Neuronal stem cell (in vitro differentiated cells): Measurements from ENCODE around the gene LMNA.
A peak's percentile ranks its signal among the peaks of the same experiment; 100 is the strongest.
"Not testable (repeated sequence)": the region's sequence is repeated elsewhere in the genome, so short reads cannot be mapped to it uniquely, and the experiment has no call there.

Experiments used
- DNase-seq: peaks from one replicate; pipeline ENCODE4 v3.0.0-alpha.2; 2013; ENCODE audit warnings: low spot score
- H2AFZ ChIP-seq: one replicate; pipeline ENCODE4 v1.6.1; 2013; ENCODE audit warnings: mild to moderate bottlenecking, low read length, inconsistent platforms
- H2AK5ac ChIP-seq: 2 replicates; pipeline ENCODE4 v1.6.1; 2013; ENCODE audit warnings: low read depth, mild to moderate bottlenecking, inconsistent platforms, low read length, moderate library complexity, mixed read lengths
- H2BK120ac ChIP-seq: 2 replicates; pipeline ENCODE4 v1.6.1; 2013; ENCODE audit warnings: low read depth, mild to moderate bottlenecking, inconsistent platforms, low read length, moderate library complexity, mixed read lengths
- H2BK12ac ChIP-seq: one replicate; pipeline ENCODE4 v1.6.1; 2013; ENCODE audit warnings: low read length, inconsistent platforms
- H2BK15ac ChIP-seq: 2 replicates; pipeline ENCODE4 v1.6.1; 2013; ENCODE audit warnings: mild to moderate bottlenecking, low read length, inconsistent platforms, mixed read lengths
- H2BK5ac ChIP-seq: one replicate; pipeline ENCODE4 v1.6.1; 2013; ENCODE audit warnings: inconsistent platforms, mild to moderate bottlenecking, low read length, moderate library complexity
- H3K14ac ChIP-seq: one replicate; pipeline ENCODE4 v1.6.1; 2013; ENCODE audit warnings: low read length, inconsistent platforms
- H3K18ac ChIP-seq: 2 replicates; pipeline ENCODE4 v1.6.1; 2013; ENCODE audit warnings: low read length, inconsistent platforms
- H3K23ac ChIP-seq: 2 replicates; pipeline ENCODE4 v1.6.1; 2013; ENCODE audit warnings: low read depth, mild to moderate bottlenecking, mixed read lengths, low read length, inconsistent platforms; ENCODE audit not compliant: poor library complexity
- H3K27ac ChIP-seq: replicated peaks from 3 replicates; pipeline ENCODE4 v1.5.1; 2013; ENCODE audit warnings: low read length, inconsistent platforms
- H3K27me3 ChIP-seq, 3 experiments: 2 replicates each; pipeline ENCODE4 v1.6.1; 2013; ENCODE audit warnings: low read length in 3 of 3, mild to moderate bottlenecking in 2 of 3, inconsistent platforms in 1 of 3, low read depth in 1 of 3, mixed read lengths in 1 of 3, moderate library complexity in 1 of 3; ENCODE audit not compliant: control insufficient read depth in 3 of 3, insufficient read depth in 3 of 3
- H3K36me3 ChIP-seq, 2 donors: replicated peaks in 1 of 2; 2 replicates each; pipeline ENCODE4 v1.6.1; 2013; ENCODE audit warnings: low read length in 2 of 2; ENCODE audit not compliant: control insufficient read depth in 2 of 2, insufficient read depth in 2 of 2
- H3K4ac ChIP-seq: 2 replicates; pipeline ENCODE4 v1.6.1; 2013; ENCODE audit warnings: inconsistent platforms, mild to moderate bottlenecking, low read length, moderate library complexity
- H3K4me1 ChIP-seq, 2 donors: 1 replicate in 1 of 2; 2 replicates in 1 of 2; pipeline ENCODE4 v1.6.1; 2013; ENCODE audit warnings: low read length in 2 of 2, low read depth in 1 of 2; ENCODE audit not compliant: control insufficient read depth in 2 of 2, insufficient read depth in 1 of 2
- H3K4me2 ChIP-seq: one replicate; pipeline ENCODE4 v1.6.1; 2013; ENCODE audit warnings: mild to moderate bottlenecking, low read length, inconsistent platforms; ENCODE audit not compliant: insufficient read depth, poor library complexity, severe bottlenecking
- H3K4me3 ChIP-seq, 2 donors: 2 replicates each; pipeline ENCODE4 v1.5.1; 2013; ENCODE audit warnings: low read length in 2 of 2, mild to moderate bottlenecking in 2 of 2, inconsistent platforms in 1 of 2, moderate library complexity in 1 of 2
- H3K79me1 ChIP-seq: one replicate; pipeline ENCODE4 v1.6.1; 2013; ENCODE audit warnings: low read depth, mild to moderate bottlenecking, inconsistent platforms, low read length, moderate library complexity
- H3K9ac ChIP-seq: one replicate; pipeline ENCODE4 v1.6.1; 2013; ENCODE audit warnings: mild to moderate bottlenecking, low read depth, low read length, inconsistent platforms; ENCODE audit not compliant: poor library complexity
- H3K9me3 ChIP-seq, 2 donors: replicated peaks in 1 of 2; 2 replicates each; pipeline versions ENCODE3 to v1.6.1; 2013; ENCODE audit warnings: low read length in 2 of 2, mild to moderate bottlenecking in 2 of 2, inconsistent platforms in 1 of 2, low read depth in 1 of 2, mixed read lengths in 1 of 2, moderate library complexity in 1 of 2; ENCODE audit not compliant: control insufficient read depth in 2 of 2, insufficient read depth in 1 of 2
- H4K8ac ChIP-seq: one replicate; pipeline ENCODE4 v1.6.1; 2013; ENCODE audit warnings: low read depth, mild to moderate bottlenecking, inconsistent platforms, low read length, moderate library complexity
- H4K91ac ChIP-seq: one replicate; pipeline ENCODE4 v1.6.1; 2013; ENCODE audit warnings: low read length, low read depth, mild to moderate bottlenecking, inconsistent platforms; ENCODE audit not compliant: poor library complexity
- WGBS, 2 donors: extraction: QIAGEN DNeasy Blood & Tissue Kit; methylation state at CpG; one replicate each; pipeline ENCODE4 v1.1.7; 2013; ENCODE audit warnings: missing lambda C conversion rate in 2 of 2, mixed read lengths in 1 of 2; ENCODE audit not compliant: insufficient read length in 2 of 2, insufficient replicate concordance in 1 of 2; ENCODE audit errors: extremely low coverage in 2 of 2; 5-methylcytosine and 5-hydroxymethylcytosine counted together

The LMNA gene

DNA sequence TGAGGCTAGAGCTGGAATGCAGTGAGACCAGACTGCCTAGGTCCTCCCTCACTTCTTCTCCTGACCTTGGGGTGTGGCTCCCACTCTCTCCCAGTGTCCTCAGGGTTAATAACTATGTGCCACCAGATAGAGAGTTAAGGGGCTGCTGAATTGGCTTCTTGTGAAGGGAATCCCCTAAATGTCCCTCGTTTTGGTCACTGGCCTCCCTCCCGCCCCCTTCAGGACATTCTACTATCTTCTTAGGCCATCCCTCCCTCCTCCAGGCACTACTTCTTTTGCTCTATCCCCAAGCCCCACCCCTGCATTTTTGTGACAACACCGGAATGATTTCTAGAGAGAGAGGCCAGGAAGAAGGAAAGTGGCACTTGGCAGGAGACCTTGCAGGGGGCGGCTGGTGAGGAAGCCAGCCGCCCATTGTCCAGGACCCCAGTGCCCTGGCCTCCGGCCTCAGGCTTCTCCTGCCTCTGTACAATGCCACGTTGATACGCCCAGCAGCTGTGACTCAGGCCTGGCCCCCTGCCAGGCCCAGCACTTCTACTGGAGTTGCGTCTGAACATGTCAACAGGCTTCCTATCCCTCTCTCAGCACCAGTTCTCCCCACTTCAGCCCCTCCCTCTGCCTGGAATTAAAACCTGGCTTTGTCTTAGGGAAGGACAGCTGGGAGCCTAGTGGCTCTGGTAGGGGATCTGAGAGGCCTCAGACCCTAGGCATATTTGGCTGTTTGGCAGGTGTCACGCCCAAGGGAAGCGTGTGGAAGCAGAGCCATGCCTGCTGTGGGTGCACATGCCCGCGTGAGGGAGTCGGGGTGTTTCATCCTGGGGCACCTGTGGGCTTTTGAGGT lies 9.1 kb downstream of the LMNA start:
- no peak overlapping the region for H2BK120ac ChIP-seq
- WGBS, 2 donors = no CpG with 5 or more reads among the region's 14 CpGs
- H3K14ac ChIP-seq = no peak overlapping the region
- H3K4me1 ChIP-seq = peaks cover 26 to 43% of the 10 kb centered on the region in 2 donors
- no peaks in the 10 kb centered on the region for H3K27me3 ChIP-seq
- H2AFZ ChIP-seq = no peak overlapping the region
- H4K91ac ChIP-seq = no peak overlapping the region
- no peak overlapping the region for H3K9ac ChIP-seq
- no peak overlapping the region for H2AK5ac ChIP-seq
- peaks cover 0 to 2% of the 10 kb centered on the region in 2 donors for H3K9me3 ChIP-seq
- no peak overlapping the region for H2BK5ac ChIP-seq
- H2BK15ac ChIP-seq = no peak overlapping the region
- H3K79me1 ChIP-seq = peaks cover 7% of the 10 kb centered on the region
- peaks cover 7 to 44% of the 10 kb centered on the region in 2 donors for H3K36me3 ChIP-seq
- H3K4ac ChIP-seq = no peak overlapping the region
- H3K23ac ChIP-seq = no peak overlapping the region
- peak overlapping the region; percentile 0 for H3K18ac ChIP-seq
- no peak overlapping the region for H2BK12ac ChIP-seq
- H4K8ac ChIP-seq = no peak overlapping the region
- H3K27ac ChIP-seq = peak overlapping the region; percentile 2
- peak overlapping the region; percentile 28 for H3K4me2 ChIP-seq
- H3K4me3 ChIP-seq = no peak overlapping the region
- peak; percentile 51 for DNase-seq

DNA sequence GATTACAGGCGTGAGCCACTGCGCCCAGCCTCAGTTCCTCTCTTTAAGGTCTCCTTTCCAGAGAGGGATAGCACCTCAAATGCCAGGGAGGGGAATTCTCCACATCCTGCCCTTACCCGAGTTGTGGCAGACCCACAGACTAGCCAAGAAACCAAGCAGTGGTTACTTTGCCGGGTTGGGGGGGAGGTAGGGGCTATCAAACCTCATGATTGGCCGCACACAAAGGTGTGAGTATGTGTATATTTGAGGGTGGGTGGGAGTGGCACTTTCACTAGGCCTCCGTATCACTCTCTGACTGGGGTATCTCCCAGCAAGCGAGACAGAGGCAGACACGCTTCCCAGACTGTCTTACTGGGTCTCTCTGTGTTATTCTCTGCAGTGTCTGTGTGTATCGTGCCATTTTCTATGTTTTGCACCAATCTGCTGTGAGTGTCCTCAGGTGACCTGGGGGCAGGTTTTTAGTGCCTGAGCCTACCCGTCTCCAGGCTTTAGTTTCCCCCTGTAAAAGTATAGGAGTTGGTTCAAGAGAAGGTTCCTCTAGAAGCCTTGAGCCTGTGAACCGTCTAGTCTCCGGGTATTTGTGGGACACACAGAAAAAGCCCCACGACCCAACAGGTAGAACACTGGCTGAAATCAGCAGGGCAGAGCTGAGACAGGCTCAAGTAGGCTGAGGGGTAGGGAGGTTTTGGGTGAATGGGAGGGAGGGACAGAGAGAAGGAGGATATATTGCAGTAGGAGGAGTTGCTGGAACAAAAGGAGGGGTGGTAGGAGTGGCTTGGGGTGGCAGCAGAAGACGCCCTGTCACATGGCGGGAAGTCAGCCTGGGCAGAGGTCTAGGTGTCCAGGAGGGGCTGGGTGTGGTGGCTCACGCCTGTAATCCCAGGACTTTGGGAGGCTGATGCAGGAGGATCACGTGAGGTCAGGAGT lies 10.3 kb downstream of the LMNA start:
- Histone ChIP-seq H3K9me3 (peaks cover 0 to 2% of the 10 kb centered on the region in 2 donors), H3K18ac (peak overlapping the region; percentile 29), H2BK12ac (no peak overlapping the region), H3K9ac (no peak overlapping the region), H3K23ac (peak overlapping the region; percentile 27), H2AK5ac (no peak overlapping the region), H2BK120ac (no peak overlapping the region), H3K4me3 (no peak overlapping the region), H4K8ac (no peak overlapping the region), H2AFZ (no peak overlapping the region), H3K4me2 (no peak overlapping the region), H2BK5ac (no peak overlapping the region), H3K36me3 (peaks cover 5 to 42% of the 10 kb centered on the region in 2 donors), H4K91ac (no peak overlapping the region), H3K79me1 (peaks cover 7% of the 10 kb centered on the region), H3K4ac (no peak overlapping the region), H3K14ac (no peak overlapping the region), H2BK15ac (no peak overlapping the region), H3K27me3 (no peaks in the 10 kb centered on the region), H3K27ac (no peak overlapping the region), H3K4me1 (peaks cover 36 to 56% of the 10 kb centered on the region in 2 donors)
- no peak for DNase-seq
- WGBS, 2 donors = no CpG with 5 or more reads among the region's 17 CpGs

DNA sequence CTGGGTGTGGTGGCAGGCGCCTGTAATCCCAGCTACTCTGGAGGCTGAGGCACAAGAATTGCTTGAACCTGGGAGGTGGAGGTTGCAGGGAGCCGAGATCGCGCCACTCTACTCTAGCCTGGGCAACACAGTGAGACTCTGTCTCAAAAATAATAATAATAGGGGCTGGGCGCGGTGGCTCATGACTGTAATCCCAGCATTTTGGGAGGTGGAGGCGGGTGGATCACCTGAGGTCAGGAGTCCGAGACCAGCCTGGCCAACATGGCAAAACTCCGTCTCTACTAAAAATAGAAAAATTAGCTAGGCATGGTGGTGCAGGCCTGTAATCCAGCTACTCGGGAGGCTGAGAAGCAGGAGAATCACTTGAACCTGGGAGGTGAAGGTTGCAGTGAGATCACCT lies 11.0 kb downstream of the LMNA start:
- not testable (repeated sequence) for H3K18ac ChIP-seq, H4K8ac ChIP-seq, H3K9ac ChIP-seq, H3K4me2 ChIP-seq, DNase-seq, H2BK5ac ChIP-seq, H3K27me3 ChIP-seq, H2BK15ac ChIP-seq, H3K9me3 ChIP-seq, H2BK12ac ChIP-seq, H3K23ac ChIP-seq, H3K14ac ChIP-seq, H3K4ac ChIP-seq, H4K91ac ChIP-seq, H3K27ac ChIP-seq, H3K4me3 ChIP-seq, H2AK5ac ChIP-seq, H3K79me1 ChIP-seq, H2AFZ ChIP-seq, H2BK120ac ChIP-seq
- Histone ChIP-seq H3K36me3 (peaks cover 5 to 37% of the 10 kb centered on the region in 2 donors), H3K4me1 (peaks cover 39 to 60% of the 10 kb centered on the region in 2 donors)
- no CpG with 5 or more reads among the region's 10 CpGs for WGBS, 2 donors
